Adrenal gland (tissue), 12 donors: ENCODE results near the gene TBX4. TPM values are rescaled to one million over a fixed set of nuclear protein-coding genes. Genes with fewer than 3 reads are reported as not detected.

ENCODE experiments used
- DNase-seq, 7 donors: peaks; one replicate each; pipeline ENCODE4 v3.0.0-alpha.2; 2019 to 2020
- H3K27ac ChIP-seq, 5 donors: fragments of 200-600 bp; sonication (generic) in 4 of 5; 1 replicate in 3 of 5; 2 replicates in 2 of 5; pipeline versions ENCODE4 v1.5.1 to v1.8.0; 2016 to 2020; ENCODE audit warnings: mild to moderate bottlenecking in 1 of 5
- H3K27me3 ChIP-seq: fragments of 200-600 bp; 2 replicates; pipeline ENCODE4 v1.8.0; 2021
- H3K36me3 ChIP-seq, 2 donors: fragments of 200-600 bp; replicated peaks in 1 of 2; 1 replicate in 1 of 2; 2 replicates in 1 of 2; pipeline versions ENCODE4 v1.5.1 to v1.8.0; 2018 to 2022
- H3K4me1 ChIP-seq, 2 donors: fragments of 200-600 bp; replicated peaks in 1 of 2; 1 replicate in 1 of 2; 2 replicates in 1 of 2; pipeline versions ENCODE4 v1.5.1 to v1.8.0; 2018 to 2021
- H3K4me3 ChIP-seq, 4 donors: fragments of 200-600 bp; sonication (generic) in 3 of 4; one replicate each; pipeline ENCODE4 v1.5.1; 2016 to 2018
- H3K9me3 ChIP-seq, 3 donors: fragments of 200-600 bp; sonication (generic) in 1 of 3; replicated peaks in 1 of 3; 1 replicate in 2 of 3; 2 replicates in 1 of 3; pipeline versions ENCODE4 v1.5.1 to v1.8.0; 2016 to 2021
- POLR2A ChIP-seq, 2 donors: fragments of 450-650 bp; IDR thresholded peaks; one replicate each; pipeline ENCODE4 v1.6.1; 2017; ENCODE audit warnings: antibody characterized with exemption in 2 of 2, mild to moderate bottlenecking in 2 of 2, moderate library complexity in 1 of 2
- WGBS, 4 donors: extraction: QIAGEN DNeasy Blood & Tissue Kit in 2 of 4; methylation state at CpG; one replicate each; pipeline versions ENCODE4 v1.1.5 to v1.1.7; 2013 to 2017; 5-methylcytosine and 5-hydroxymethylcytosine counted together
- intact Hi-C, 2 donors: fragments of 100-400 bp; cut with DNase I; formaldehyde crosslinking; loops; one replicate each; pipeline versions ENCODE4 v1.14.1 to v1.15.0; 2022 to 2023
- polyA plus RNA-seq, 3 donors: library from polyadenylated mRNA; stranded (reverse); fragments of 200-250 nt in 2 of 3; fragments of 350-450 nt in 1 of 3; fragmentation: Illumina TruSeq in 1 of 3; extraction: RNeasy Lipid Tissue Mini Kit (QIAGEN cat#74804) in 1 of 3; gene quantifications; one replicate each; pipeline ENCODE4 v1.2.3, GENCODE V29; 2013 to 2014
- total RNA-seq, 9 donors: library from RNA; depleted of rRNA in 4 of 9; stranded (reverse); fragments of >200 nt in 4 of 9; fragments of 120-200 nt in 1 of 9; fragmentation: NEBNext Ultra II Directional in 1 of 9; extraction: Animal tissue kit (Norgen Biotek cat#: 25700) in 1 of 9; gene quantifications; one replicate each; pipeline versions ENCODE4 v1.1.0 to v1.2.4, GENCODE V29; 2013 to 2023
- TF ChIP-seq, protein P1 (sequence below), 6 experiments: fragments of 450-650 bp in 4 of 6; fragments of 200-600 bp in 2 of 6; sonication (generic) in 1 of 6; IDR thresholded peaks; 1 replicate in 5 of 6; 2 replicates in 1 of 6; pipeline versions ENCODE4 v1.5.1 to v1.8.0; 2016 to 2021; ENCODE audit warnings: antibody characterized with exemption in 6 of 6, mild to moderate bottlenecking in 2 of 6, moderate library complexity in 1 of 6
- donor health status: healthy with polysubstance abuse.
- donor health status: Bipolar disorder and iron deficiency.
- donor health status: DM: yes; HTN: yes; CAD: no.
- donor health status: DM: no; HTN: no; CAD: no.
- donor health status: DM: no; HTN: no; CAD: no.
- donor health status: DM: yes; HTN: yes; CAD: no.

Gene TBX4
- total and polyA plus RNA-seq, 12 donors: 0.03 to 0.54 (median 0.21) TPM; not detected in 8

GRCh38 chr17:61487989-61488595 is 35.9 kb downstream of the TBX4 start:
- Histone ChIP-seq H3K4me1 (no peaks in the 10 kb centered on the region), H3K27ac (no peak overlapping the region), H3K4me3 (no peak overlapping the region), H3K27me3 (no peaks in the 10 kb centered on the region), H3K9me3 (no peaks in the 10 kb centered on the region), H3K36me3 (no peaks in the 10 kb centered on the region)
- WGBS, 4 donors: 84 to 91% (median 86%) methylated on average over 9 of the region's 9 CpGs
- no peak for DNase-seq
- intact Hi-C loops: no loop called here
- TF ChIP-seq, protein P1, sequence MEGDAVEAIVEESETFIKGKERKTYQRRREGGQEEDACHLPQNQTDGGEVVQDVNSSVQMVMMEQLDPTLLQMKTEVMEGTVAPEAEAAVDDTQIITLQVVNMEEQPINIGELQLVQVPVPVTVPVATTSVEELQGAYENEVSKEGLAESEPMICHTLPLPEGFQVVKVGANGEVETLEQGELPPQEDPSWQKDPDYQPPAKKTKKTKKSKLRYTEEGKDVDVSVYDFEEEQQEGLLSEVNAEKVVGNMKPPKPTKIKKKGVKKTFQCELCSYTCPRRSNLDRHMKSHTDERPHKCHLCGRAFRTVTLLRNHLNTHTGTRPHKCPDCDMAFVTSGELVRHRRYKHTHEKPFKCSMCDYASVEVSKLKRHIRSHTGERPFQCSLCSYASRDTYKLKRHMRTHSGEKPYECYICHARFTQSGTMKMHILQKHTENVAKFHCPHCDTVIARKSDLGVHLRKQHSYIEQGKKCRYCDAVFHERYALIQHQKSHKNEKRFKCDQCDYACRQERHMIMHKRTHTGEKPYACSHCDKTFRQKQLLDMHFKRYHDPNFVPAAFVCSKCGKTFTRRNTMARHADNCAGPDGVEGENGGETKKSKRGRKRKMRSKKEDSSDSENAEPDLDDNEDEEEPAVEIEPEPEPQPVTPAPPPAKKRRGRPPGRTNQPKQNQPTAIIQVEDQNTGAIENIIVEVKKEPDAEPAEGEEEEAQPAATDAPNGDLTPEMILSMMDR (IDR thresholded peaks at IDR 0.05): no peak
- no peak for TF ChIP-seq POLR2A (IDR thresholded peaks at IDR 0.05)

DNA sequence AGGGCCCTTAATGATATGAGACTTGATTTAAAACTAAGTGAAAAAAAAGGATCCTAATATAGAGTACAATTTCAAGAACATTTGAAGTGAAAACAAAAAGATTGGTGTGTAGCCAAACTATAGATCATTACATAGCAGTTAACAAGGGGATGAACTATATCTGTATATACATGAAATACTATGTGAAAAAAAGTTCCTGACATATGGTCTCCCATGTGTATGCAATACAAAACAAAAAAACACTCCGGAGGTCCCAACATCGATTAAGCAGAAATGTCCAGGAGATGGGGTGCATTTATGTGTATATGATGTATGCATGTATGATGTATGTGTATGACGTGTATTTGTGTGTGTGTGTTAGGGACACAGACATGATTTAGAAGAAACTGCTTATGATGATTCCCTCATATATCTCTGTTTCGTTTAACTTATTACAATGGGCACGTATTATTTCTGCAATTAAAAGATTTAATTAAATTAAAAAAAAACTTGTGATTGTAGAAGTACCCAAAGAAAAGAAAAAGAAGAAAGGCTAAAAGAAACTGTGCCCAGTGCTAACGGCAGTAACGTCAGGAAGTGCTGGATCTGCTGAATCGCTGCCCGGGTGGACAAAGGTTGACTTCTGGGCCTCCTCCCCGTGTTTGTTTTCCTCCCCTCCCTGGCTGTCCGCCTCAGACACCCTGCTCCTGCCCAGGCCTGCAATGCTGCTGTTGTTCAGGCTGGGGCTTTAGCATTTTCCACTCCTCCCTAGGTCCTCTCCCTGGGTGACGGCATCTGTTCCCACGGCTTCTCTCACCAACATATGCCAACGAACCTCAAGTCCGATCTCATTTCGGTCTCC is 36.9 kb downstream of the TBX4 start:
- Histone ChIP-seq H3K27ac (no peak overlapping the region), H3K27me3 (no peaks in the 10 kb centered on the region), H3K9me3 (no peaks in the 10 kb centered on the region), H3K4me3 (no peak overlapping the region), H3K36me3 (no peaks in the 10 kb centered on the region), H3K4me1 (no peaks in the 10 kb centered on the region)
- intact Hi-C loops: no loop called here
- WGBS, 4 donors: 83 to 91% (median 86%) methylated on average over 16 of the region's 16 CpGs
- no peak for DNase-seq
- TF ChIP-seq, protein P1 (IDR thresholded peaks at IDR 0.05): no peak
- no peak for TF ChIP-seq POLR2A (IDR thresholded peaks at IDR 0.05)

DNA sequence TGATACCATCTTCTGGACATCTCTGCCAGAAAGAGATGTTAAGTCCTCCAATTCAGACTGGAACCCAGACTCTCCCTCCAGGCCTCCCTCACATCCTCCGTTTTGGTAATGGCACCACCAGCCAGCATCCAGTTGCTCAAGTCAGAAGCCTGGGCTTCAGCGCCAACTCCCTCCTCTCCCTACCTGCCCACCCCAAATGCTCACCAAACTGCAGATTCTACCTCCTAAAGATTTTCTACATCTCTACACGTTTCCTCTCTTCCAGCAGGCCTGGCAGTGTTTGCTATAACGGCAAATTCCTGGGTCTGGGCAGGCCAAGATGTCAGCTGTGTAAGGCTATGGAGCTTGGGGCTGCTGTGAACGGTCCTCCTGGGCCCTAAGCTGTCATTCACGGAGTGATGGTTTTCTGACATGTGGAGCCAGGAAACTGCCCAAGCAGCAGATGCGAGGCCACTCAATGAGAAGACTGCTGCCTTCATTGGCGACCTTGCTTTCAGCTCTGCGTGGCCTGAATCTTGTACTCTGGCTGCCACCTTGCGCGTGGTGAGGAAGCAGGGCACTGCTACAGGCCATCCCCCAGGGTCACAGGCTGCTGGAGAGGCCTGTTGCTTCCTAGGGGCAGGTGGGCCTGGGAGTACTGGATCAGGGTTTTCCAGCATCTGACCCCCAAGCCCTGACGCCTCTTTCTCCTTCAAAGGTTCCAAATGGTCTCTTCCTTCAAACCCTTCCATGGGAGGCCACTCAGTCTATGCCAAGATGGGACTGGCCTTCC is 37.7 kb downstream of the TBX4 start:
- H3K4me1 ChIP-seq: peaks cover 0 to 7% of the 10 kb centered on the region in 2 donors
- DNase-seq: no peak
- no peaks in the 10 kb centered on the region for H3K36me3 ChIP-seq
- intact Hi-C loops: no loop called here
- no peaks in the 10 kb centered on the region for H3K9me3 ChIP-seq
- no peaks in the 10 kb centered on the region for H3K27me3 ChIP-seq
- 85 to 94% (median 91%) methylated on average over 6 to 12 of the region's 12 CpGs for WGBS, 4 donors
- no peak overlapping the region for H3K27ac ChIP-seq
- no peak overlapping the region for H3K4me3 ChIP-seq
- TF ChIP-seq, protein P1 (IDR thresholded peaks at IDR 0.05): no peak
- TF ChIP-seq POLR2A (IDR thresholded peaks at IDR 0.05): no peak

GRCh38 chr17:61490540-61490975 is 38.3 kb downstream of the TBX4 start:
- intact Hi-C loops: no loop called here
- no peaks in the 10 kb centered on the region for H3K27me3 ChIP-seq
- H3K27ac ChIP-seq: no peak overlapping the region
- WGBS, 4 donors: 60 to 70% (median 67%) methylated on average over 5 of the region's 5 CpGs
- no peak for DNase-seq
- H3K4me3 ChIP-seq: no peak overlapping the region
- H3K36me3 ChIP-seq: no peaks in the 10 kb centered on the region
- TF ChIP-seq, protein P1 (IDR thresholded peaks at IDR 0.05): no peak
- TF ChIP-seq POLR2A (IDR thresholded peaks at IDR 0.05): no peak
- H3K4me1 ChIP-seq: peaks cover 0 to 9% of the 10 kb centered on the region in 2 donors
- H3K9me3 ChIP-seq: no peaks in the 10 kb centered on the region
